ENCODE data around the gene GNL3.
A peak's percentile ranks its signal among the peaks of the same experiment; 100 is the strongest.
"Not testable (repeated sequence)": the region's sequence is repeated elsewhere in the genome, so short reads cannot be mapped to it uniquely, and the experiment has no call there.

GNL3 gene

DNA sequence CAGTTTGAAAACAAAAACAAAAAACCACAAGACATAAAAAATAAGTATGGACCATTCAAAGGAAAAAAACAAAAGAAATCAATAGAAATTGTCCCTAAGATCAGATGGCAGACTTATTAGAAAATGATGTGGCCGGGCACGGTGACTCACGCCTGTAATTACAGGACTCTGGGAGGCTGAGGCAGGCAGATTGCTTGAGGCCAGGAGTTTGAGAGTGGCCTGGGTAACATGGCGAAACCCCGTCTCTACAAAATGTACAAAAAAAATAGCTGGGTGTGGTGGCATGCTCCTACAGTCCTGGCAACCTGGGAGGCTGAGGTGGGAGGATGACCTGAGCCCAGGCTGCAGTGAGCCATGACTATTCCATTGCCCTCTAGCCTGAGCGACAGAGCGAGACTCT is 36.7 kb downstream of the GNL3 start:
- no peak for FAIRE-seq

DNA sequence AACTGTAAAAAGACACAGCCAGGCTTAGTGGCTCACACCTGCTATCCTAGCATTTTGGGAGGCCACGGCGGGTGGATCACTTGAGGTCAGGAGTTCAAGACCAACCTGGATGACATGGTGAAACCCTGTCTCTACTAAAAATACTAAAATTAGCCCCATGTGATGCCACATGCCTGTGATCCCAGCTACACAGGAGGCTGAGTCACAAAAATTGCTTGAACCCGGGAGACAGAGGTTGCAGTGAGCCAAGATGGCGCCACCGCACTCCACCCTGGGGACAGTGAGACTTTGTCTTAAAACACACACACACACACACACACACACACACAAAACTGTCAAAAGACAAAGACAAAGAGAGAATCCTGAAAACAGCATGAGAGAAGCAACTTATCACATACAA is 38.1 kb downstream of the GNL3 start:
- no peak for FAIRE-seq

DNA sequence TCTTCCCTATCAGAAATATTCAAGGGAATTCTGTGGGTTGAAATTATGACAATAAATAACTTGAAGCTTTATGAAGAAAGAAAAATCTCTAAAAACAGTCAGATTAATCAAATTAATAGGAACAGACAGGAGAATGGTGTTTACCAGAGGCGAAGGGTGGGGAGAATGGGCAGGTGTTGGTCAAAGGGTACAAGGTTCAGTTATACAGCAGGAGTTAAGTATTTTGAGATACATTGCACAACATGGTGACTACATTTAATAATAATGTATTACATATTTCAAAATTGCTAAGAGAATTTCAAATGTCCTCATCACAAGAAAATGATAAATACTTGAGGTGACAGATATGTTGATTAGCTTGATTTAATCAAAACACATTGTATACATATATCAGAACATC is 38.7 kb downstream of the GNL3 start:
- no peak for FAIRE-seq

DNA sequence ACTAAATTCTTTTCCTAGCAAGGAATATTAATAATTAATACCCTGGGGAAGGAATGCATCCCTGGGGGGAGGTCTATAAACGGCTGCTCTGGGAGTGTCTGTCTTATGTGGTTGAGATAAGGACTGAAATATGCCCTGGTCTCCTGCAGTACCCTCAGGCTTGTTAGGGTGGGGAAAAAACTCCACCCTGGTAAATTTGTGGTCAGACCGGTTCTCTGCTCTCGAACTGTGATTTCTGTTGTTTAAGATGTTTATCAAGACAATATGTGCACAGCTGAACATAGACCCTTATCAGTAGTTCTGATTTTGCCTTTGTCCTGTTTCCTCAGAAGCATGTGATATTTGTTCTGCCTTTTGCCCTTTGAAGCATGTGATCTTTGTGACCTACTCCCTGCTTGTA is 42.9 kb downstream of the GNL3 start:
- FAIRE-seq, result not testable (repeated sequence)

DNA sequence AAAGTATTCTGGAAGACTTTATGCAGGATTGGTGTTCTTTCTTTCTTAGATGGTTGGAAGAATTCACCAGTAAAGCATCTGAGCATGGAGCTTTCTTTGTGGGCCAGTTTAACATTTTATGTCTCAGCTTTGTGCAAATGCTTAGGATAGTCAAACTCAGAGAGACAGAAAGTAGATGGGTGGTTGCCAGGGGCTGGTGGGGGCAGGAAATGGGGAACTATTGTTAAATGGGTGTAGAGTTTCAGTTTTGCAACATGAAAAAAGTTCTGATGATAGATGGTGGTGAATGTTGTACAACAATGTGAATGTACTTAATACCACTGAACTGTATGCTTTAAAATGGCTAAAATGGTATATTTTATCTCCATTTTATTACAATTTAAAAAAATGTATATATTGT is 44.8 kb downstream of the GNL3 start:
- FAIRE-seq, result no peak

DNA sequence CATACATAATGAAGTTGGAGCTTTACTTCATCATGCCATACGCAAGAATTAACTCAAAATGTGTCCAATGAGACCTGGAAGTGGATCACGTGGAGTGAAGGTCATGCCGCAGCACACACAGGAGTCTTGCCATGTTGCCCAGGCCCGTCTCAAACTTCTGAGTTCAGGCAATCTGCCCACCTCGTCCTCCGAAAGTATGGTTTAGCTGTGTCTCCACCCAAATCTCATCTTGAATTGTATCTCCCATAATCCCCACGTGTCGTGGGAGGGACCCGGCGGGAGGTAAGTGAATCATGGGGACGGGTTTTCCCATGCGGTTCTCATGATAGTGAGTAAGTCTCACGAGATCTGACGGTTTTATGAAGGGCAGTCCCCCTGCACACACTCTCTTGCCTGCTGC is 45.8 kb downstream of the GNL3 start:
- FAIRE-seq, result no peak

DNA sequence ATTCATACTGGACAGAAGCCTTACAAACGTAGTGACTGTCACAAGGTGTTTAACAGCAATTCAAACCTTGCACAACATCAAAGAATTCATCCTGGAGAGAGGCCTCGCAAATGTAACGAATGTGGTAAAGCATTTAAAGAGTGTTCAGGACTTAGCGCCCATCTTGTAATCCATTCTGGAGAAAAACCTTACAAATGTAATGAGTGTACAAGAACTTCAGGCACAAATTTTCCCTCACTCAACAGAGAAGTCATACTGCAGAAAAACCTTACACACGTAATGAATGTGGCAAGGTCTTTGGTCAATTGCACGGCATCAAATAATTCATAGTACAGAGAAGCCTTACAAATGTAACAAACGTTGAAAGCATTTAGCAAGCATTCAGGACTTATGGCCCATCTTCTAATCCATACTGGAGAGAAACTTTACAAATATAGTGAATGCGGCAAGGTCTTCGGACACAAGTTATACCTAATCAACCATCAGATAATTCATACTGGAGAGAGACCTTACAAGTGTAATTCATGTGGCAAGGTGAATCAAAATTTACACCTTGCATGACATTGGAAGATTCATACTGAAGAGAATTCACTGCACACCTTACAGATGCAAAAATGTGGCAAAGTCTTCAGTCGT is 47.5 kb downstream of the GNL3 start:
- no peak for FAIRE-seq

DNA sequence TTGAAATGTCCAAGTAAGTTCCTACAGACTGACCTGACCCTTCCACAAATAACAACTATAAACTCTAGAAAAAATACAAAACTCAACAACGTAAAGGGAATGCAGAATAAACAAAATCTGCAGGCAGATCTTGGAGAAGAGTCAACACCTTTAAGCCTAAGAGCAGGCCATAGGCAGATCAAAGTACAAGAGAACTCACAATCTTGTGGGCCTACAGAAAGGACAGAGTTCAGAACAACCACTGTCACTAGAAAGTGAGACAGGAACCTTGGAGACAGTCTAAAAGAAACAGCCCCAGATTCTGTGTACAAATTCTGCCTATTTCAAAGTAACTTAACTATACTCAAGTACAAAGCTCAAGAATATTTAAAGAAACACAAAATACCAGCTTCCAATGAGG is 53.9 kb downstream of the GNL3 start:
- no peak for FAIRE-seq

DNA sequence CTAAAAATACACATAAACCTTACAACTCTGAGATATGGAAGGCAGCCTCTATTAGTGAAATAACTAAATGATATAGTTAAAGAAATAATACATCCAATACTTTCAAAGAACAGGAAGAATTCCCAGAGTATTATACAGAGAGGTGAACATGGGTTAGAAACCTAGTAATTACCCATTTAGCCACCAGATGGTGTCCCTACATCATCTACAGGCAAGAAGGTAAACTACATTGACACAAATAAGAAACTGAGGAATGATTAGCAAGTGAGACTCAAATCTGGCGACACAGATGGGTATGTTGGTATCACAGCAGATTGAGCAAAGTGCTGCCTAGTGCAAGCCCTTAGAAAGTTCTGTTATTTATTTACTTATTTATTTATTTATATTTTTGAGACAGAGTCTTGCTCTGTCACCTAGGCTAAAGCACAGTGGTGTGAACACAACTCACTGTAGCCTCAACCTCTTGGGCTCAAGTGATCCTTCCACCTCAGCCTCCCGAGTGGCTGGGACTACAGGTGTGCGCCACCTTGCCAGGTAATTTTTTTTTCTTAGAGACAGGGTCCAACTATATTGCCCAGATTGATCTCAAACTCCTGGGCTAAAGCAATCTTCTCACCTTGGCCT is 56.7 kb downstream of the GNL3 start:
- FAIRE-seq, result peak; percentile 84

DNA sequence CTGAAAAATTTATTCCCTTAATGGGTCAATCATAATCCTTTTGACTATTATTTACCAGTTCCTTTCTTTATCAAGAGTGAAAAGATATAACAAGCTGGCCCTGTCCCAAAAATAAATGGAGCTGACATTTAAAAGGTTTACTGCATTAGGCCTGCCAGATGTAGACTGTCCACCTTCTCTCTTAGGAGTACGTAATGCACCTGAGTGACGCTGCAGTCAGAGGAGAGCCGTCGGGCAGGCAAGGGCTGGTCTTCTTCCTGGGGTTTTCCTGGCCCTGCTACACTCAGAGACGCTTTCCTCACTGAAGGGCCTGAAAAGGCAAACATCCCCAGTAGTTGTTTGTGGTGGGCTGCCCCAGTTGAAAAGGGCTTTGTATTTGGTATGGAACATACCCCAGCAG is 57.3 kb downstream of the GNL3 start:
- no peak for FAIRE-seq

DNA sequence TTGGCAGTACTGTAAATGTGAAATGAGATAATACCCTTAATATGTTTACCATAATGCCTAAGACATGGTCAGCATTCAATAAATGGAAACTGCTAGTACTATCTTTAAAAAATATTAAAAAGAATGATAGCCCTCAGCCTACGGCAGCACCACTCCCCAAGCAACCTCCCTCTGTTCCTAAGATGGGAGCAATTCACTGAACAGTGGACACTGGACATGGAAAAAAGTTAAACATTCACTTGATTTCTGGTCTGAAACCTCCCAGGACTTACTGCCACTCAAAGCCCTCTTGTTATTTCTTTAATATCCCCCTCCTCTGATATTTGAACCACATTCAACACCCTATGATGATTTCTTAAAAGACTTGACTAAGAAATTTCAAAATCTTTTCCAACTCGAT is 57.9 kb downstream of the GNL3 start:
- no peak for FAIRE-seq
